HG03103 (cell line): ENCODE data around the gene RNF5.
"Not testable (repeated sequence)": the region's sequence is repeated elsewhere in the genome, so short reads cannot be mapped to it uniquely, and the experiment has no call there.

Source experiments
- ATAC-seq: cut with Tn5 transposase; IDR thresholded peaks from one replicate; pipeline ENCODE4 v1.9.1; 2021; ENCODE audit warnings: low read depth; ENCODE audit not compliant: unreplicated experiment

RNF5 gene

GRCh38 chr6:32188381-32189068, 10.3 kb downstream of the RNF5 start:
- ATAC-seq = no peak

DNA sequence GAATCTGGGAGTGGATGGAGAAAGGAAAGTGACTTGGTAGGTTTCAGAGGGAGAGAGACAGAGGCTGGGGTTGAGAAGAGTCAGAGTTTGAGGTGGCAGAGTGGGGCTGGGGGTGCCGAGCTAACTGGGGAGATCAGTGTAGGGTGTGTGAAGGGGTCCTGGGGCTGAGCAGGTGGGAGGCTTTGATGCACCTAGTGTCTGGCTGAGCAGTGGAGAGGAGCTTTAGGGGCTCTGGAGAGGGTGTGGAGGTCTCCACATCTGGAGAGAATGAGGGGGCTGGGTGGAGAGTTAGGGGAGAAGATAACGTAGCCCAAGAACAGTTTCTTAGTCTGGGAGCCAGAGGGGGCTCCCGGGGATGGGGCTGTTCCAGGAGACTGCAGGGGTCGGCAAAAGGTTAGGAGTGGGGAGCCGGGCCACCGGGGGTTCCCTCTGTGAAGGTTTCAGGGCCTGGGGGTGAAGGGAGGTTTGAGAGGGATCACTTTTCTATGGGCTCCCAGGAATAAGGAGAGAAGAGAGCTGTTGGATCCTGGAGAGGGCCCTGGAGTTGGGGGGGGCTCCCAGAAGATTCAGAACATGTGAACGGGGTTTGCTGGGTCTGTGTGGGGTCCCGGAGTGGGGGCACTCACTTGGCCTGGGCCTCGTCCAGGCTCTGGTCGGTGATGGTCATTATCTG, 11.0 kb downstream of the RNF5 start:
- ATAC-seq = no peak

DNA sequence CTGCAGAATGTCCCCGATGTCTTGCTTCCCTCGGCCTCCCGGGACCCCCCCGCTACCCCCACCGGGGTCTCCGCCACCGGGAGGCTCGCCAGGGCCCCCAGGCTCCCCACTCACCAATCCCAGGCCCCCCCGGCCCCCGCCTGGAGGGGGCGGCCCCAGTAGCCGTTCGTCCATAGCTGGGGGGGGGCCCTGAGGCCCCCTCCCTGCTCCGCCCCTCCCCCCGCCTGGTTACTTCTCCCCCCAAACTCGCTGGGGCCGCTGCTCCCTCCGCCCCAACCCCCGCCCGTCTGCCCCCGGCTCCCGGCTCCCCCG, 11.5 kb downstream of the RNF5 start:
- no peak for ATAC-seq

- no peak for ATAC-seq
These were observed 12.0 kb downstream of the RNF5 start, which contains the start of gene PBX2 for GRCh38 chr6:32190054-32190851. Gene PBX2, minus strand, starts transcription at chr6:32190202. Its CDS starts 287 bp downstream, at chr6:32189915.

DNA sequence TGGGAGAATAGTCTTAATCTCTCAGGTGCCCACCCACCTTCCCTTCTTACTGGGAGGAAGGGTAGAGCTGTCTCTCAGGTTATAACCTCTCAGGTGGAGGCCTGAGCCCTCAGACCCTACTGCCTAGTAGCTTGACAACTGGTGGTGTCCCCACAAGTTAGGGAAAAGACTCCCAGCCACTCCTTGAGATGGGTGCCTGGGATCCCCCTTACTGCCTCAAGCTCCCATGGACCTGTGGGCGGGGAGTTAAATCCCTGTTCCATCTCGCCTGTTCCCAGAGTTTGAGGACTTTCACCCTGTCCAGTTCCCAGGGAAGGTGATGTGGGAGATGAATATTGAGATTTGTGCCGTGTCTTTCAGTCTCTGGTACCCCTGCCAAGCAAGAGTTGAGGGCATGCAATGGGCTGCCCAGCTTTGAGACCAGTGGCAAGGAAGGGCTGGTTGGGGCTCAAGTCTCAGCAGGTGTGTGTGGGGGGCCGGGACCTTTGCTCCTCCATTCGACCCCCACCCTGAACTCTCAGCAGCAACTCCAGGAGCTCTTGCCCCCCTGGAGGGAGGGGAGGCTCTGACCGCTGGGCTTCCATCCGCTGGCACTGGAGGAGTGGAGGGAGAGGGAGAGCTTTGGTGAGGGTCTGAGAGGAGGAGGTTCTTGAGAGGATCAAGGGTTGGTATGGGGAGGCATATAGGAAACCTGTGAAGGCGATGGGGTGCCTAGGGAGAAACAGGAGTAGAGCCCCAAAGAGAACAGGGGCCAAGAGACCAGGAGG, 12.9 kb downstream of the RNF5 start:
- ATAC-seq = no peak

DNA sequence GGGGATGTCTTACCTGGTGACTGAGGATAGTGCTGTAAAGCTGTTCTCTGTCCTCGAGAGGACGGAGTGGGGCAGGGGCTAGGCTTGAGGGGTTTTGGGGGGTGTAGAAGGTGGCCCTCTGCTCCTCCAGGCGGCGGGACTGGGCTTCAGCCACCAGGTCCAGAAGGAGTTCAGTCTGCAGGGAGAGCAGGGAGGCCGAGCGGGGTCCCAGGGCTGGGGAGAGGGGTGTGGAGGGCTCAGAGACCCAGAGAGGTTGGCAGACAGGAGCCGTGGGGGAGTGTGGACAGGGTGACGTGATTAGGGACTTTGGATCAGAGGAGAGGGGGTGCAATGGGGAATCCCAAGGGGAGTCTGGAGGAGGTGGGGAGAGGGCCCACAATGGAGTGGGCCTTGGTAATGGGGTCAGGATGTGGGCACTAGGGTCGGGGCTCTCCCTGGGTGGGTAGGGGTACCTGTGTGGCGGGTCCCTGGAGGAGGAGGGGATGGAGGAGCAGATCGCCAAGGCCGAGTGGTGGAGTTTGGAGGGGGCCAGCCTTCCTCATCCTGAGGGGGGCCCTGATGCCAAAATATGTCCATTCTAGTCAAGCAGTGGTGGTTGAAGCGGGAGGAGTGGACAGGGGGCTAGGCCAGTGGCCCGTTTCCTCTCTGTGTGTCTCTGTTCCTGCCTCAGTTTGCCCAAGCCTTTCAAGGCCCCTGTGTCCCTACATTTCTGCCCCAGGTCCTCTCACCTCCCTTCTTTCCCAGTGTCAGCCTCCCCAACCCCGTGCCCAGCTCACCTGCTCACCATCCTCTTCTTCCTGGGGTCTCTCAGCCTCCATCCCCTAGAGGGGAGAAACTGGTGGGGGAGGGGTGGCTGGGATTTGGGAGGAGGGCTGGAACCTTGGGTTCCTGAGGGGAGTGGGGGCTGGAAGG, 13.7 kb downstream of the RNF5 start:
- no peak for ATAC-seq

DNA sequence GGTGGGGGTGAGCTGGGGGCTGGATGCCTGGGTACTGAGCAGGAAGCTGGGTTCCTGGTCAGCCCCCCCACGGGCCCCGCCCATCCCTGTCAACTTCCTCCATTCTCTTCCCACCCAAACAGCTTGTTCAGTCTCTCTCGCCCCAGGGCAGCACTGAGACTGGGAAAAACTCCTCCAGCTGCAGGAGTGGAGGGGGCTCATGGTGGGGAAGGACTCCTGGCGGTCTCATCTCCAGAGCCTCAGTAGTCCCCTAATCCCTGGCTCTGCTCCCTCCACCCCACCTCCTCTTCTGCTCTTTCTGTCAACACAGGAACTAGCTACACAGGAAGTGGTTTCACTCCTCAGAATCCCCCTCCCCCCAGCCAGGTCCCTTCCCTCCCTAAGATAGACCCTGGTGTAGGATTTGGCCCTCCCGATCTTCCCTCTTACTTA, 14.4 kb downstream of the RNF5 start, which contains the start of gene GPSM3:
Gene GPSM3 (minus strand): TSS at position 36 of the 432 bp plus-strand sequence. CDS start 130 bp downstream, outside the sequence.
- ATAC-seq = no peak

GRCh38 chr6:32193096-32193495, 14.9 kb downstream of the RNF5 start:
- ATAC-seq = not testable (repeated sequence)

DNA sequence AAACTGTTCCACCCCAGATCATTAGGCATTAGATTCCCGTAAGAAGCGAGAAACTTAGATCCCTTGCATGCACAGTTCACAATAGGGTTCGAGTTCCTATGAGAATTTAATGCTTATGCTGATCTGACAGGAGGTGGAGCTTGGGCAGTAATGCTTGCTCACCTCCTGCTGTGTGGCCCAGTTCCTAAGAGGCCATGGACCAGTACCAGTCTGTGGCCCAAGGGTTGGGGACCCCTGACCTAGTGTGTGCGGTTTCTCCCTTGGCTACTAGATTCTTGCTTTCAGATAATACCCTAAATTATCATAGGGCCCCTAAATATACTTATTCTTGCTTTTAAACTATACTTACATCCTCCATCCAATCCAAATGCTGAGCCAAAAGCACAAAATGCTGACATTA, 16.2 kb downstream of the RNF5 start:
- no peak for ATAC-seq

GRCh38 chr6:32194825-32195651, 16.8 kb downstream of the RNF5 start:
- ATAC-seq = no peak

GRCh38 chr6:32195652-32195901, 17.4 kb downstream of the RNF5 start:
- ATAC-seq = peak; percentile 69

GRCh38 chr6:32195902-32196681, 17.9 kb downstream of the RNF5 start:
- ATAC-seq = peak; percentile 73

DNA sequence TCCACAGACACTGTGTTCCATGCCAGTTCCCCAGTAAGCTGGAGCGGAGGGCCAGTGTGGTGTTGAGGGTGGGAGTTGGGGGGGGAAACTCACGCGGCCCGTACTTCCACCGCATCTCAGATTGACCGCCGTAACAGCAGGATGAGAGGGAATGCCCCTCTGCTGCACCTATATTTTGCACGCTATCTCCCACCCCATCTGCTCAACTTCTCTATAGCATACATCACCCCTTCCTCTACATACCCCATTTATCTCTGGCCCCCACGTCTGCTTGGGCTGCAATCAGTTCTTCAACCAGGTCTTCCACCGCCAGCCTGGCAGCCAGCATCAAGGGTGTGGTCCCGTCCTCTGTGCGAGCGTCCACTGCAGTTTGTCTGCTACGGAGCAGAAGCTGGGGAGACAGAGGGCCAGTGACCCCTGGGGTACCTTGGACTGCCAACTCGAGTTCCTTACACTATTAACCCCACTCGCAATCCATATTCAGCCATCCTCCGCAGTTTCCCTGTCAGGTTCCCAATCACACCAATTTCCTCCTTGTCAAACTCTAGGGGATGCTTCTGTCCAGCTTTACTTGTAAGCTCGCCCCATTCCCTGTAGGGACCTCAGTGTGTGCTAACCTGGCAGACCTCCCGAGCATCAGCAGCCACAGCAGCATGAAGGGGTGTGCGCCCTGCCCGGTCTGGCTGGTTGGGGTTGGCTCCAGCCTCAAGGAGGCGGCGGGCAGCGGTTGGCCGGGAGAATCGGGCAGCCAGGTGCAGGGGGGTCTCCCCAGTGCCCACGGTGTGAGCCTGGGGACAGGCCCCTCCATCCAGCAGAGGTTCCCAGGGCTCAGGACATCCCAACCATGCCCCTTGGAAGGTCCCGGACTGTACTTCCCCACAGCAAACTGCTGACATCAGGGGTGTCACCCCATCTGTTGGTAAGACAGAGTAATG, 18.7 kb downstream of the RNF5 start:
- ATAC-seq = no peak

DNA sequence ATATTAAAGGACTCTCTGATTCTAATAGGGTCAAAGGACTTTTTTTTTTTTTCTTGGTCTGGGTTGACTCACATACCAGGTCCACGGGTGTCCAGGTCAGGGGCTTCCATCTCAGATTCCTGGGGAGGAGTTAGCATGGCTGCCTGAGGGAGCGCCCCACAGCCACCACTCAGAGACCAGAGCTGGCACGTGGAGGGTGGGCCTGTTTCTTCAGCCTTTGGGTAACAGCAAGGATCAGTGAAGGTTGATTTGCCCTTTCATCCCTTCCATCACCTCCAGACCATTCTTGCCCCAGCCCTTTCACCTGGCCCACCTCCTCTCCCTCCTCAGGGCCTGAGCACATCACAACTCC, 20.1 kb downstream of the RNF5 start:
- ATAC-seq = no peak

GRCh38 chr6:32198866-32199265, 20.7 kb downstream of the RNF5 start:
- no peak for ATAC-seq

DNA sequence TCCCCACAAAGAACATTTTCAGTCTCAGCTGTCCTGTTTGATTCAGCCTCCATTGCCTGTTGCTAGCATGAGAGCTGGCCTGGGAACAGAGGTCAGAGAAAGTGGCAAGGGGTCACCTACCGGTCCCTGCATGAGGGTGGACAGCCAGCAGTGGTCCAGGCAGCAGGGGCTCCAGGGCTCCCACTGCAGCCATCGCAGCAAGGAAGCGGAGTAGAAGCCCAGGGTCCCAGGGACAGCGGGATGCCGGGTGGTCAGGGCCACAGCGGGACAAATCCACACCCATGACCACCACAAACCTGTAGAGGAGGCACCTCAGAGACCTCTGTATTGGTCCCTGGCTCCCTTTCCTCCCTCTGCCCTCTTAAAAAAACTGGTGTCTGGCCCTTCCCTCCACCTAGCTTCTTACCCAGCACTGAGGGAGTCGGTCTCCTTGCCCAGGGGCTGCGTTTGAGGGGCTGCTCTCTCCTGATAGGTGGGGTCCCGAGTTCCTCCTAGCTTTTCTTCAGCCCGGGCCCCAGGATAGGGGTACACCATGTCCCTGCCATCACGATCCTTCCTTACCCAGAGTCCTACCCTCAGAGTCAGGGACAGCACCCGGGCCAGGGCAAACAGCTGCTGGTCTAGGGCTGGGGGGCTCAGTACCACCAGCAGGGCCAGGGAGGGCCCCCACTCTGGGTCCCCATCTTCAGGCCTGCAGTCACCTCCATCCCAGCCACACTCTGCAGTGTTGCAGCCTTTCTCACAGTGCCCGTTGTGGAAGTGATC, 22.7 kb downstream of the RNF5 start:
- no peak for ATAC-seq

- no peak for ATAC-seq
These were observed 24.0 kb downstream of the RNF5 start for GRCh38 chr6:32202186-32202585.
